ENCODE data around the gene FILIP1.

The FILIP1 gene

DNA sequence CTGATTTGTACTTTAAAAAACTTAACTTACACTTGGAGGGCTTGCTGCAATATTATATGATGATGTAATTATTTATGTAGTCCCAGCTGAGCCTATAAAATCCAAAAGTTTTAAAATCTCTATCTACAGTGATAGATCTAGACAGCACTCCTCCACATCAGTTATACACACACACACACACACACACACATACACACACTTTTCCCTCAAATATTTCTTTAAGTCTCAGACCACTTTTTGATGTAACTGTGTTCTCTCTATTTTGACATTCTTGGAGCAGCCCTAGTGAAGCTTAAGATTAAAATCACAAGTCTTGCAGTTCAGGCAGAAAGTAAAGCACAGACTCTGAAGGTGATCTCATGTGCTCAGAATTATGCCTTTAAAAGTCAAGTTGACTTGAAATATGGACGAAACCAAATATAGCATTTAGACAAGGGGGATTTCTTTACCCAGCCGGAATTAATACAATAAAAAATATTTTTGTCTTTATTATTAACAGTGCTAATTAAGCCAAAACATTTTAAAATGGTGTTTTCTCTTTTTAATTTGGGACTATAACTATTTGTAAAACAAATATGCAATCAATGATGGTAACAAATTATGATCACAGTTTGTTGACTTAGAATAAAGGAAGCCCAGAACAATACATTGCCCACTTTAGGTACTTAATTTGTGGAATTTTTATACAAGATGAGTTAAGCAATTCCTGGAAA, 145.5 kb downstream of the FILIP1 start:
- H3K4me3 ChIP-seq (ENCODE audit: low read length), result no peak overlapping the region
- no peak for TF ChIP-seq ZNF274 (IDR thresholded peaks at IDR 0.05; ENCODE audit: low read depth, low read length)

DNA sequence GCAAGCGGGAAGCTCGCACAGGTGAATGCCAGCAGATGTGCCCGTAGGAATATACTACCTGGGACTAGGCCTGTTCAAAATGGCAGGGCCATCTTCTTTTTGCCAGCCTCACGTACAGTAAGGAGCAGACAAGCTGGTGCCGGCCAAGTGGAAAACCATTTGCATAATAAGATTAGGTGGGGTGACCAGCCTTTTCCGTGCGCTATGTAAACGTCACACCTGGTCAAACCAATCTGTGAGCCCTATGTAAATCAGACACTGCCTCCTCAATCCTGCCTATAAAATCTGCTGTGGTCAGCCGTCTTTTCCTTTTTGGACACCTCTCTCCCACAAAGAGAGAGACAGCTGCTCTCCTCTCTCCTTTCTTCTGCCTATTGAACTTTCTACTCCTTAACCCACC, 148.2 kb downstream of the FILIP1 start:
- no peak for TF ChIP-seq ZNF274 (IDR thresholded peaks at IDR 0.05; ENCODE audit: low read depth, low read length)
- no peak overlapping the region for H3K4me3 ChIP-seq (ENCODE audit: low read length)

DNA sequence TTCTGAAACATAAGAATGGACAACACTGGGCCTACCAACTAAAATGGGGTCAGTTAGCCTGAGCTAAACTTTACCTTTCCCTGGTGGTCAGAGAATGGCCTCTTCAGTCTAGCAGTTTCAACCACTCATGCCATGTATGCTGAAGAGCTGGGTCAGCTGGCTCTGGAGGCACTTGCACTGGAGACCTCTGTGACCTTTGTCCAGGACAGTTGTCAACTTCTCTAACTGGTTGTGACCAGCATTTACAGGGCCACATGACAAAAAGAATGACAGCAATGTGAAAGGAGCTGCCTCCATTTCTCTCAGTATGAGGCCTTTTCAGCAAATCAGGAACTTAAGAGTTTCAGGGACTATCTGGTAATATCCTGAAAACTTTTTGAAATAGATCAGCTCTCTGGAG, 149.1 kb downstream of the FILIP1 start:
- TF ChIP-seq ZNF274 (IDR thresholded peaks at IDR 0.05; ENCODE audit: low read depth, low read length), result no peak
- no peak overlapping the region for H3K4me3 ChIP-seq (ENCODE audit: low read length)

DNA sequence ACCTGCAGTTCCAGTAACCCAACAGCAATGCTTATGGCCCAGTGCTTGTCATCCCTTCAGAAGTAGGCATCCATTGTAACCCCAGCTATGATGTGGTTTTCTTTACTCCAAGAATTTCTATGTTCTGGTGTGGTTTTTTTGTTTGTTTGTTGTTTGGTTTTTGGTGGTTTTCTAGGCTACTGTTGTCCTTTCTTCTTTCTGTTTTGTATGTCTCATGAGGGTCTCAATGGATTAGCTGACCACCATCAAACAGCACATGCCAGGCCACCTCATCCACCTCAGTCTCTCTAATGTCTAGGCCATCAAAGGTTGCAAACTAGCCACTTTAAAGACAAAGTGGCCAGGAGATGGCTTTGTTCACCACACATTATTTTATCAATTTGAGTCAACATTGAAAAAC, 149.6 kb downstream of the FILIP1 start:
- no peak overlapping the region for H3K4me3 ChIP-seq (ENCODE audit: low read length)
- TF ChIP-seq ZNF274 (IDR thresholded peaks at IDR 0.05; ENCODE audit: low read depth, low read length), result no peak

DNA sequence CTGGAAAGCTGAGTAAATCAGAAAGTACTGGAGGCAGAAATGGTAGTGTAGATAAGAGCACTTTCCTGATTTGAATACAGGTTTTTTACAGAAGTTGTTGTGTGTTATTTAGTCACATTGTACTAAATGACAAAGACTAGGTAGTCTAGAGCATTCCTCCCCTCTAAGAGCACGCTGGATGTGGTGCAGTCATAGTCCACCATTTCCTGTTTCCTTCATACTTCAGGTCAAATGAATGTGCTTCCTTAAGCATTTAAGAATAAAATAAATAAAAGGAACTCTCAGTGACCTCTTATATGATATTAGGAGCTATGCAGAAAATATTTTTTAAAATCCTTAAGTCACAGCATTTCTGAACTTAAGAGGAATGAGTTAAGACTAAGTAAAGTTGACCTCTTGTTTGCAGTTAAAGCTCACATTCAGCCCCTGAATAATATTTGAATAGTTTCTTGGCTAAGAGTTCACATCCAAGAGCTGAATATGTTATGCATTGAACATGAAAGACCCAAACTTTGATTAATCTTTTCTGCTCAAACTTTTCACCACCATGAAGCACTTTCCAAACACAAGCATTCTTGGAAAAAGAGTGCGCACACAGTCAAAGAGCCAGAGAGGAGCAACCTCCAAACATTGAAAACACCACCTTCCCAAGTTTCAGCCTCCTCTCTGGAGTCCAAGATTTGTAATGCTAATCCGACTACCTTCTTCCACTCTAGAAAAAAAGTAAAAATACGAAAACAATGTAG, 155.6 kb downstream of the FILIP1 start:
- TF ChIP-seq ZNF274 (IDR thresholded peaks at IDR 0.05; ENCODE audit: low read depth, low read length), result no peak
- H3K4me3 ChIP-seq (ENCODE audit: low read length), result no peak overlapping the region

DNA sequence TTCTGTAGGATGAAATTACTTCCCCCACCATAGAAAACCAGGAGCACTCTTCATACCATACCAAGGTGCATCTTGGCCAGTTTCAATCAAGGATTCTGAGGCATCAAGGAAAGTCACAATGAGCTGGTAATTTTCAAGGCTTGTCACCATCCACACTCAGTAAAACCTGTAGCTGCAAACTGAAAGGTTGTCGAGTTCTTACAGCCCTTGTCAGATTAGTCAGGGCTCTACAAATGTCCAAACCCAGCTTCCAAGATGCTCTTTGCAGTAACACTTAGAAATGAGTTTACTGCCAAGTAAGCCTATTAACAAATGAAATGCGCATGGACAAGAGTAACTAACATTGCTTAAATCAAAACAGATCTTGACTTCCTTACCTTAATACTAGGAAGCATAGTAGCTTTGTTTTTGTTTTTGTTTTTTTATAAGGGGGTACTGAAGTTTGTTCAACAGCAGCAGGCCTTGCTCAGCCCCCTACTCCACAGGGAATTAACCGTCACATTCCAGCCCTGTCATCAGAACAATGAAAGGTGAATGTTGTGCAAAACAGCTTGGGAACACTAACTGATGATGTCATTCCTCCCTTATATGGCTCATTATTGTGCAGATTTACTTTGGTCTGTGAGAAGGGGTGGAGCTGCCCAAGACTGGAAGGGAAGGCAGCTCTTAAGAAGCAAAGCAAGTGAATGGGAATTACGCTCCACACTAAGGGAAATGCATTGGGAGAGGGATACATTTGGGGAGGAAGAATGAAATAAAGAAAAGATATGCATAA, 159.1 kb downstream of the FILIP1 start:
- no peak overlapping the region for H3K4me3 ChIP-seq (ENCODE audit: low read length)
- TF ChIP-seq ZNF274 (IDR thresholded peaks at IDR 0.05; ENCODE audit: low read depth, low read length), result no peak

DNA sequence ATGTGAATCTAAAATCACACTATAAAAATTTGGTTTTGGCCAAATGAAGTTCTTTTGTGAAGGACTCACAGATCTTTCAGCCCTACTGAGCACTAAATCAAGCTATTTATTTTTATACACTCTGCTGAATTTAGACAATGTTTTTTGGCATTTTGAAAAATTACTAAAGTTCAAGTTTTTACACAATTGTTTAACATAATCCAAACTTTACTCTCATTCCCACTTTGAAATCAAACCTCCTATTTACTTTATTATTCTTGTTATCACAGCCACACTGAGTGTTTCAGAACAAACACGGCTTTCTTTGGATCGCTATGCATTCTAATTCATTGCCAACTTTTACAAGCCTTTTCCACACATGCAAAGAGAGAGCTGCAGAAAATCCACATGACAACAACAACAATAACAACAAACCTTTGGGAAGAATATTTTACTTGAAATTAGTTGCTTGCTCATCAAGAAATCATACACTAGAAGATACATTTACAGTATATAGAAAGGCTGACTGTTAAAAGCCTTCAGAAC, 159.9 kb downstream of the FILIP1 start:
- no peak for TF ChIP-seq ZNF274 (IDR thresholded peaks at IDR 0.05; ENCODE audit: low read depth, low read length)
- no peak overlapping the region for H3K4me3 ChIP-seq (ENCODE audit: low read length)

DNA sequence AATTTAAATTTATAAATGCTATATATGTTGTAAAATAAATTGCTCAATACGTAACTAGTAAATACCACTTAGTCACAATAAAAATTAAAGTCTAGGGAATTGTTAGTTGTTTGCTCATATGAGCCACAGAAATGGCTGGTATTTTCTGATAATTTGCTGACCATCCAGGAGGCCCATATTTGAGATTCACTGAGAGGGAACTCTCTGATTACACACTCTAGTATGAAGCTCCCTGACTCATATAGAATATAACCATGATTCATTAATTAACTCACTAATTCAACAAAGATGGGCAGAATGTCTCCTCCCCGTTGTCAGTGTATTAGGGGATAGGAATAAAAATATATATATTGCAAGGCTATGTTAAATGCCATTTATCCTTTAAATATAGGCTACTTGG, 162.4 kb downstream of the FILIP1 start:
- no peak overlapping the region for H3K4me3 ChIP-seq (ENCODE audit: low read length)
- no peak for TF ChIP-seq ZNF274 (IDR thresholded peaks at IDR 0.05; ENCODE audit: low read depth, low read length)

DNA sequence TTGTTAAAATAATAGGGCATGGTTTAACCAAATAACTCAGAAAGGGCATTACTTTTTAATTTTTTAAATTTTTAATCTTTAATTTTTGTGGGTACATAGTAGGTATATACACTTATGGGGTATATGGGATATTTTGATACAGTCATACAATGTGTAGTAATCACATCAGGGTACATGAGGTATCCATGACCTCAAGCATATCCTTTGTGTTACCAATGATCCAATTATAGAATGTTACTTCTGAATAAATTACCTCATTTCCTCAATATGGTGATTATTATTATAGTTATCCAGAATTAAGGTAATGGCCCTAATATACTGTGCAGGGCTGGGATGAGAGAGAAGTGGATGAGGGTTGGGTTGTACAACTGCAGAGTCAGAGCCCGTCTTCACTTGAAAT, 163.9 kb downstream of the FILIP1 start:
- H3K4me3 ChIP-seq (ENCODE audit: low read length), result no peak overlapping the region
- TF ChIP-seq ZNF274 (IDR thresholded peaks at IDR 0.05; ENCODE audit: low read depth, low read length), result no peak

DNA sequence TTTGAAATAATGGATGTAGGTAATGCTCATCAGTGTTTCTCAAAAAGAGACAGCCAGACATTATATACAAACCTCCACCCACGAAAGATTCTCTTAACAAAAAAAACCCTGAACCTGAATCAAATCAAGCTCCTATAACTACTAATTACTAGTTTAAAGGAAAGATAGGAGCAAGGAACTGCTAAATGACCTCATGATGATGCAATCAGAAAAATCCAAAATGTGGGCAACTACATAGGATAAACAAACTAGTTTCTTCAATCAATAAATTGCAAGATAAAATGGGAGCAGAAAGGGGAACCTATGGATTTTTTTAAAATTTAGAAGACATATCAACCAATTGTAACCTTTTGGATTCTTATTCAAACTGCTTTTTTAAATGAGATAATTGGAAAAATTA, 165.8 kb downstream of the FILIP1 start:
- no peak for TF ChIP-seq ZNF274 (IDR thresholded peaks at IDR 0.05; ENCODE audit: low read depth, low read length)
- no peak overlapping the region for H3K4me3 ChIP-seq (ENCODE audit: low read length)

DNA sequence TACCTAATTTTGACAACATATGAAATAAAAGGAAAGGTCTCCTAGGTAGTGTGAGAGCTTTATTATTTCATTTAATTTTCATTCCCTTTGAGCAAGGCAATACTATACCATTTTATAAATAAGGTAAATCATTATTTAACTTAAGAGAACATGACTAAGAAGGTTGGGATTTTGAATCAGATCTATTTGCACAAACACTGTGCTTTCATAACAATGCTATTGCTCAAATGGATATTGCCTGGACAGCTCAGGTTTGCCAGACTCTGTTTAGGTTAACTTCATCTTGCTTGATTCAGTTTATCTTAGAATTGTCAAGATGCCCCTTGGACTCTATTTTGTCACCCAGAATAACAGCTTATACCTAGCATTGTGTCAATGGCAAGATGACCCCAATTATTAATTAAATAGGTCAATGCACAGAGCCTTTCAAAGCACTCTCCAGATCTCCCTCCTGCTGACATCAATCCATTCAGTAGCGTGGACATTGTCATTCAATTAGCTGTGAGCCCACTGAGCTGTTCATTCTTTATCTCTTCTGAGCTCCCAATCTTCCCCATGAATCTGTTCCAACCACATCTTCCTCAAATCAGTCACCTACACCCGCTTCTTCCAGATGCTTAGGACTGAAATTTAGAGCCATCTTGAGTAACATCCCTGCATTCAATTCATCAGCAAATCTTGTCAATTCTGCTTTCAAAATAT, 166.9 kb downstream of the FILIP1 start:
- H3K4me3 ChIP-seq (ENCODE audit: low read length), result no peak overlapping the region
- no peak for TF ChIP-seq ZNF274 (IDR thresholded peaks at IDR 0.05; ENCODE audit: low read depth, low read length)

DNA sequence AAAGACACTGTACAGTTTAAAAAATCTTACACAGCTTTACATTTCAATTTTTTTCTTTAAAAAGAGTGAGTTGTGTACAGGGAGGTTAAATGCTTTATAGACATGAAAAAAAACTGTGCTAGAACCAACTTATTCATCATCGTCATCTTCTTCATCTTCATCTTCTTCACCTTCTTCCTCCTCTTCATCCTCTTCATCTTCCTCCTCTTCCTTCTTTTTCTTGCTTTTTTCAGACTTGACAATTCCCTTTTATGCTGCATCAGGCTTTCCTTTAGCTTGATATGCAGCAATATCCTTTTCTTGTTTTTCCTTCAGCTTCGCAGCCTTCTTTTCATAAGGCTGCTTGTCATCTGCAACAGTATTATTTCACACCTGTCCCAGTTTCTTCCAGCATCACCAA, 174.7 kb downstream of the FILIP1 start:
- no peak overlapping the region for H3K4me3 ChIP-seq (ENCODE audit: low read length)
- no peak for TF ChIP-seq ZNF274 (IDR thresholded peaks at IDR 0.05; ENCODE audit: low read depth, low read length)

DNA sequence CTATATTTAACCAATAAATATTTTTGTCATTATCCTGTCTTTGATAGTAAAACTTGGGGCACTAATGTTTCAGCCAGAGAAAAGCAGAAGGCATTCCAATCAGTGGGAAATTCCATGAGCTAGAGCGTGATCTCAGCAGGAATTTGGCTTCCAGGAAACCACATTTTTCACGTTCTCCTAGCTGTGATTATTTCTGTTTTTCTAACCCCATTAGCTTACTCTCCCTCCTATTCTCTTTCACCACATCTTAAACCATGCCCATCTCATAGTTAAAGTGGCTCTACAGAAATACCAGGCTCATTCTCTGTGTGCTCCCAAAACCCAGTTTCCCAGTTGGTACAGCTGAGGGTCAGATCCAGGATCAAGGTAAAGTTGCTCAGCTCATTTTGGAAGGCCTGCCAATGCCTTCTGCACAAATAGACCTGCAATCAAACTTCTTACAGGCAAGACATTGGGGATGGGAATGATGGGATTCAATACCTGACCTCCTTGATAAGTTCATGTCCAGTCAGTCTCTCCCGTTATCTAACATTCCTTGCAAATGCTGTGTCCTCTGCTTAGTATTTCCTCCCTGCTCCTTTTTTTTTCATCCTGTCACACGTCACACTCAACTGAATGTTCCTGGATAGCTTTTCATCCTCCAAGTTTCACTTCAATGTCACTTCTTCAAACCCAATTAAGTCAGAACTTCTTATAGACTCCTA, 175.9 kb downstream of the FILIP1 start:
- H3K4me3 ChIP-seq (ENCODE audit: low read length), result no peak overlapping the region
- TF ChIP-seq ZNF274 (IDR thresholded peaks at IDR 0.05; ENCODE audit: low read depth, low read length), result no peak
